Parathyroid adenoma (tissue), 2 donors: ENCODE measurements around the gene PXDN.

Experiments
- H2AFZ ChIP-seq: fragments of 300-600 bp; sonication (generic); one replicate; pipeline ENCODE4 v1.7.0; 2017; ENCODE audit warnings: antibody characterized with exemption, mild to moderate bottlenecking
- H3K27ac ChIP-seq: fragments of 300-600 bp; sonication (generic); one replicate; pipeline ENCODE4 v1.7.0; 2017
- H3K27me3 ChIP-seq: fragments of 300-600 bp; sonication (generic); one replicate; pipeline ENCODE4 v1.7.0; 2017; ENCODE audit warnings: low read length; ENCODE audit not compliant: control insufficient read depth, insufficient read depth
- H3K36me3 ChIP-seq: fragments of 300-600 bp; sonication (generic); one replicate; pipeline ENCODE4 v1.7.0; 2017; ENCODE audit warnings: low read length; ENCODE audit not compliant: control insufficient read depth, insufficient read depth
- H3K4me1 ChIP-seq: fragments of 300-600 bp; sonication (generic); one replicate; pipeline ENCODE4 v1.7.0; 2017; ENCODE audit warnings: control low read depth
- H3K4me2 ChIP-seq: fragments of 300-600 bp; sonication (generic); one replicate; pipeline ENCODE4 v1.7.0; 2017; ENCODE audit warnings: low read length
- H3K4me3 ChIP-seq: fragments of 300-600 bp; sonication (generic); one replicate; pipeline ENCODE4 v1.7.0; 2017; ENCODE audit warnings: low read depth, low read length
- H3K79me2 ChIP-seq: fragments of 300-600 bp; sonication (generic); one replicate; pipeline ENCODE4 v1.7.0; 2017; ENCODE audit warnings: control low read depth
- H3K9ac ChIP-seq: fragments of 300-600 bp; sonication (generic); one replicate; pipeline ENCODE4 v1.7.0; 2017; ENCODE audit warnings: mild to moderate bottlenecking
- H3K9me3 ChIP-seq: fragments of 300-600 bp; sonication (generic); one replicate; pipeline ENCODE4 v1.7.0; 2017; ENCODE audit warnings: low read length; ENCODE audit not compliant: control insufficient read depth
- CTCF ChIP-seq: fragments of 300-600 bp; sonication (generic); IDR thresholded peaks from one replicate; pipeline ENCODE4 v1.7.0; 2017; ENCODE audit warnings: antibody characterized with exemption, mild to moderate bottlenecking
- donor health status: primary hyperparathyroidism.

Gene PXDN

GRCh38 chr2:1715184-1716013 lies 28.9 kb downstream of the PXDN start:
- Histone ChIP-seq H3K4me3 (no peak overlapping the region), H3K4me2 (no peak overlapping the region), H3K9ac (no peak overlapping the region), H3K27ac (no peak overlapping the region), H3K36me3 (no peaks in the 10 kb centered on the region), H2AFZ (no peak overlapping the region), H3K9me3 (no peaks in the 10 kb centered on the region), H3K27me3 (peaks cover 2% of the 10 kb centered on the region), H3K4me1 (no peaks in the 10 kb centered on the region), H3K79me2 (no peaks in the 10 kb centered on the region)
- no peak for TF ChIP-seq CTCF

- no peak overlapping the region for H3K27ac ChIP-seq
- no peak overlapping the region for H3K9ac ChIP-seq
- H3K4me3 ChIP-seq: no peak overlapping the region
- H3K36me3 ChIP-seq: no peaks in the 10 kb centered on the region
- no peak for TF ChIP-seq CTCF
- no peaks in the 10 kb centered on the region for H3K4me1 ChIP-seq
- H2AFZ ChIP-seq: no peak overlapping the region
- H3K4me2 ChIP-seq: no peak overlapping the region
- H3K79me2 ChIP-seq: no peaks in the 10 kb centered on the region
- H3K9me3 ChIP-seq: no peaks in the 10 kb centered on the region
- H3K27me3 ChIP-seq: peaks cover 2% of the 10 kb centered on the region
Observed at GRCh38 chr2:1714291-1715064, 29.8 kb downstream of the PXDN start.

- Histone ChIP-seq H3K4me1 (no peaks in the 10 kb centered on the region), H3K9me3 (no peaks in the 10 kb centered on the region), H3K36me3 (no peaks in the 10 kb centered on the region), H2AFZ (no peak overlapping the region), H3K79me2 (no peaks in the 10 kb centered on the region), H3K4me2 (no peak overlapping the region), H3K27ac (no peak overlapping the region), H3K27me3 (peaks cover 2% of the 10 kb centered on the region), H3K4me3 (no peak overlapping the region), H3K9ac (no peak overlapping the region)
- no peak for TF ChIP-seq CTCF
Observed at GRCh38 chr2:1713839-1714236, 30.5 kb downstream of the PXDN start.

GRCh38 chr2:1713142-1713838 lies 31.0 kb downstream of the PXDN start:
- Histone ChIP-seq H3K4me1 (no peaks in the 10 kb centered on the region), H3K27me3 (peaks cover 2% of the 10 kb centered on the region), H3K27ac (no peak overlapping the region), H3K4me2 (no peak overlapping the region), H3K79me2 (no peaks in the 10 kb centered on the region), H3K4me3 (no peak overlapping the region), H3K9ac (no peak overlapping the region), H2AFZ (no peak overlapping the region), H3K36me3 (no peaks in the 10 kb centered on the region), H3K9me3 (no peaks in the 10 kb centered on the region)
- no peak for TF ChIP-seq CTCF
